Measurements from ENCODE around the gene RCBTB1.
"Not testable (repeated sequence)": the region's sequence is repeated elsewhere in the genome, so short reads cannot be mapped to it uniquely, and the experiment has no call there.

The RCBTB1 gene

DNA sequence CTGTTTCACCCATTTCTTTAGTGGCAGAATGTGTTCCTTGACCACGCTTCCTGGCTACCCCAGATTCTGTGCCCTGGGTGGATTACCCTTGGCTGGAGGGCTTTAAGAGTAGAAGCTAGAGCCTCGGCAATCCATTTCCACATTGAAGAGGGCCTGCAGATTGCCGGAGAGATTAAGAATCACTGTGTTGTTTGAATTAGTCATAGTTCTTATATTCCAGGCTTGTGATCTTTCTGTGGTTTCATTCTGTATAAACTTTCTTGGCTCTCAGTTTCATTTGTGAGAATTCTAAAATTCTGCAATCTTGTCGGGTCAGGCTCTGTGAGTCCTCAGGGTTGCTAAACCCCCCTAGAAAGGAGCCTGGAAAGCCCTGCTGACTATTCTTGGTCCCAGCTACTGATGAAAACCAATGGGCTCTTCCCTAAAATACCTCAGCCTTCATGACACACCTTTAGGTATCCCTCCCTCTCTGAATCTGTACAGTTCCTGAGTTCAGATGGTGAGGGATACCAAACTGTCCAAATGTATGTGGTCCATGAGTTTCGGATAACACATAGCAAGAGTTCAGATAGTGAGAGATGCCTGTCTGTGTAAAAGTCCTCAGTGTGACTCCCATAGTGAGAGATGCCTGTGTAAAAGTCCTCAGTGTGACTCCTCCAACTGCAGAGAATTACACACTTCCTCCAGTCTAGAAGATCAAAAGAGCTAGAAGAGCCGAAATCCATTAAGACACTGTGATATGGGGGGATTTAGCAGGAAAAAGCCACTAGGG, 85.3 kb downstream of the RCBTB1 start:
- Histone ChIP-seq H3K36me3 (peaks cover 29% of the 10 kb centered on the region), H3K9me3 (no peaks in the 10 kb centered on the region), H3K4me3 (ENCODE audit: low read depth in 1 of 2, low read length in 1 of 2) (no peak overlapping the region), H3K4me1 (ENCODE audit: control insufficient read depth in 1 of 2, insufficient read depth in 1 of 2, low read depth in 1 of 2, low read length in 1 of 2) (peaks cover 3 to 12% of the 10 kb centered on the region in 2 experiments), H3K27ac (no peak overlapping the region), H3K27me3 (no peaks in the 10 kb centered on the region)
- TF ChIP-seq, protein P1, sequence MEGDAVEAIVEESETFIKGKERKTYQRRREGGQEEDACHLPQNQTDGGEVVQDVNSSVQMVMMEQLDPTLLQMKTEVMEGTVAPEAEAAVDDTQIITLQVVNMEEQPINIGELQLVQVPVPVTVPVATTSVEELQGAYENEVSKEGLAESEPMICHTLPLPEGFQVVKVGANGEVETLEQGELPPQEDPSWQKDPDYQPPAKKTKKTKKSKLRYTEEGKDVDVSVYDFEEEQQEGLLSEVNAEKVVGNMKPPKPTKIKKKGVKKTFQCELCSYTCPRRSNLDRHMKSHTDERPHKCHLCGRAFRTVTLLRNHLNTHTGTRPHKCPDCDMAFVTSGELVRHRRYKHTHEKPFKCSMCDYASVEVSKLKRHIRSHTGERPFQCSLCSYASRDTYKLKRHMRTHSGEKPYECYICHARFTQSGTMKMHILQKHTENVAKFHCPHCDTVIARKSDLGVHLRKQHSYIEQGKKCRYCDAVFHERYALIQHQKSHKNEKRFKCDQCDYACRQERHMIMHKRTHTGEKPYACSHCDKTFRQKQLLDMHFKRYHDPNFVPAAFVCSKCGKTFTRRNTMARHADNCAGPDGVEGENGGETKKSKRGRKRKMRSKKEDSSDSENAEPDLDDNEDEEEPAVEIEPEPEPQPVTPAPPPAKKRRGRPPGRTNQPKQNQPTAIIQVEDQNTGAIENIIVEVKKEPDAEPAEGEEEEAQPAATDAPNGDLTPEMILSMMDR (IDR thresholded peaks at IDR 0.05), result no peak

- peaks cover 3 to 22% of the 10 kb centered on the region in 2 experiments for H3K4me1 ChIP-seq (ENCODE audit: control insufficient read depth in 1 of 2, insufficient read depth in 1 of 2, low read depth in 1 of 2, low read length in 1 of 2)
- peaks cover 27% of the 10 kb centered on the region for H3K36me3 ChIP-seq
- H3K4me3 ChIP-seq (ENCODE audit: low read depth in 1 of 2, low read length in 1 of 2), result no peak overlapping the region
- no peaks in the 10 kb centered on the region for H3K27me3 ChIP-seq
- TF ChIP-seq, protein P1 (IDR thresholded peaks at IDR 0.05), result no peak
- H3K9me3 ChIP-seq, result no peaks in the 10 kb centered on the region
- H3K27ac ChIP-seq, result peak overlapping the region; percentile 96
Measured at GRCh38 chr13:49498206-49498605, 87.2 kb downstream of the RCBTB1 start.

DNA sequence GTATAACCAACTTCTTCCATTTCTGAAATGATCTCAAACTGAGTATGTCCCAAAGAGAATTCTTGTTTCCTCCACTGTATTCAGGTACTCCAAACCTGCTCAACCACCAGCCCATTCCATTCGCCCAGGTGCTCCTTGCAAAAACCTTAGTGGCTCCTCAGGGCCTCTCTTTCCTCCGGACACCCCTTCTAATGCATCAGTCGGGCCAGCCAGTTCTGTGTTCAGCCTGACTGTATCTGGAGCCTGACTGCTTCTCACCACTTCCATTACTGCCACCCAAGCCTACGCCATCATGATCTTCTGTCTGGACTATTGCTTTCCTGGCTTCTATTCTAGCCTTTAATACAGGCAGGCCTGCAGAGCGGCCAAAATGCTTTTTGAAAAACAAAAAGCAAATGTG, 88.1 kb downstream of the RCBTB1 start:
- Histone ChIP-seq H3K36me3 (peaks cover 22% of the 10 kb centered on the region), H3K27ac (peak overlapping the region; percentile 96), H3K27me3 (no peaks in the 10 kb centered on the region), H3K9me3 (no peaks in the 10 kb centered on the region), H3K4me1 (ENCODE audit: control insufficient read depth in 1 of 2, insufficient read depth in 1 of 2, low read depth in 1 of 2, low read length in 1 of 2) (peaks cover 3 to 22% of the 10 kb centered on the region in 2 experiments), H3K4me3 (ENCODE audit: low read depth in 1 of 2, low read length in 1 of 2) (no peak overlapping the region)
- TF ChIP-seq, protein P1 (IDR thresholded peaks at IDR 0.05), result no peak

- Histone ChIP-seq H3K36me3 (peaks cover 22% of the 10 kb centered on the region), H3K27ac (peak overlapping the region; percentile 96), H3K4me3 (ENCODE audit: low read depth in 1 of 2, low read length in 1 of 2) (peak overlapping the region; percentile 85 to 90), H3K4me1 (ENCODE audit: control insufficient read depth in 1 of 2, insufficient read depth in 1 of 2, low read depth in 1 of 2, low read length in 1 of 2) (peaks cover 3 to 22% of the 10 kb centered on the region in 2 experiments)
- not testable (repeated sequence) for H3K9me3 ChIP-seq, H3K27me3 ChIP-seq
Measured at GRCh38 chr13:49496837-49497236, 88.5 kb downstream of the RCBTB1 start.

GRCh38 chr13:49495783-49496762, 89.3 kb downstream of the RCBTB1 start, which contains the start of gene PHF11:
PHF11 (plus strand) TSS chr13:49495953; CDS start chr13:49496002, 49 bp downstream.
- H3K4me3 ChIP-seq (ENCODE audit: low read depth in 1 of 2, low read length in 1 of 2), result peak within 1 kb of the TSS; percentile 85 to 90
- peaks cover 3 to 22% of the 10 kb centered on the region in 2 experiments for H3K4me1 ChIP-seq (ENCODE audit: control insufficient read depth in 1 of 2, insufficient read depth in 1 of 2, low read depth in 1 of 2, low read length in 1 of 2)

More at GRCh38 chr13:49495783-49496762, 89.3 kb downstream of the RCBTB1 start, which contains the start of gene PHF11:
- Histone ChIP-seq H3K36me3 (peaks cover 19% of the 10 kb centered on the region), H3K9me3 (no peaks in the 10 kb centered on the region), H3K27ac (peak within 1 kb of the TSS; percentile 96), H3K27me3 (no peaks in the 10 kb centered on the region)
- TF ChIP-seq, protein P1 (IDR thresholded peaks at IDR 0.05), result peak; percentile 73
